ENCODE results near the gene TPI1.

TPI1 gene

GRCh38 chr12:6826125-6826733, 41.1 kb upstream of the TPI1 start:
- peaks cover 47% of the 10 kb centered on the region for H3K4me1 Mint-ChIP-seq
- no peak overlapping the region for H3K4me3 Mint-ChIP-seq
- H3K27me3 Mint-ChIP-seq = peaks cover 99% of the 10 kb centered on the region
- H3K27ac Mint-ChIP-seq = no peak overlapping the region
- H3K36me3 Mint-ChIP-seq = no peaks in the 10 kb centered on the region
- no peak for ATAC-seq
- no peaks in the 10 kb centered on the region for H3K9me3 Mint-ChIP-seq

DNA sequence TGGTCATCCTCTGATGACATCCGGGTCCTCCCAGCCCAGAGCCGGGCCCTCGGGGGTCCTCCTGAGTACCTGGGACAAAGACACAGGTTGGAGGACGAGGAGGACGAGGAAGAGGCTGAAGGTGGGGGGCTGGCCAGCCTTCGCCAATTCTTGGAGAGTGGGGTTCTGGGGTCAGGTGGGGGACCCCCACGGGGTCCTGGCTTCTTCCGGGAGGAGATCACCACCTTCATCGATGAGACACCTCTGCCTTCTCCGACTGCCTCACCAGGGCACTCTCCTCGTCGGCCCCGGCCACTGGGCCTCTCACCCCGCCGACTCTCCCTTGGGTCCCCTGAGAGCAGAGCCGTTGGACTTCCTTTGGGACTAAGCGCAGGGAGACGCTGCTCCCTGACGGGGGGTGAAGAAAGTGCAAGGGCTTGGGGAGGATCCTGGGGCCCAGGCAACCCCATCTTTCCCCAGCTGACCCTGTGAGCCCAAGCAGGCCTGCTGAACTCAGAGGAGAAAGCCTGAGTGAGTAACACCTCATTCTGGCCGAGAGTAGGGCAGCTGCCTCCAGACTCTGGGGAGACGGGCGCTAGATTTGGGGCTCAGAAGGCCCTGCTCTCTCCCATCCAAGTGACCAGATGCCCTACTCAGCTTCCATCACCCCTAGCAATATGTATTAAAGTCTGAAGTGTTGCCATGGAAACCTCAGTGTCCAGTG, 40.4 kb upstream of the TPI1 start:
- peaks cover 43% of the 10 kb centered on the region for H3K4me1 Mint-ChIP-seq
- ATAC-seq = no peak
- peaks cover 99% of the 10 kb centered on the region for H3K27me3 Mint-ChIP-seq
- no peaks in the 10 kb centered on the region for H3K36me3 Mint-ChIP-seq
- H3K4me3 Mint-ChIP-seq = peak overlapping the region; percentile 46
- no peaks in the 10 kb centered on the region for H3K9me3 Mint-ChIP-seq
- H3K27ac Mint-ChIP-seq = no peak overlapping the region

- Mint-ChIP-seq H3K27ac (no peak overlapping the region), H3K9me3 (no peaks in the 10 kb centered on the region), H3K36me3 (no peaks in the 10 kb centered on the region), H3K4me3 (peak overlapping the region; percentile 46), H3K27me3 (peaks cover 97% of the 10 kb centered on the region), H3K4me1 (peaks cover 37% of the 10 kb centered on the region)
- ATAC-seq = no peak
These were observed 39.9 kb upstream of the TPI1 start for GRCh38 chr12:6827437-6827911.

GRCh38 chr12:6827982-6828780, 39.1 kb upstream of the TPI1 start, which contains the start of gene P3H3:
Gene P3H3, plus strand, starts transcription at chr12:6828407. Its CDS starts 34 bp downstream, at chr12:6828441.
- Mint-ChIP-seq H3K27me3 (peaks cover 90% of the 10 kb centered on the region), H3K9me3 (no peaks in the 10 kb centered on the region), H3K27ac (peak within 1 kb of the TSS; percentile 77), H3K36me3 (no peaks in the 10 kb centered on the region), H3K4me3 (peak within 1 kb of the TSS; percentile 82), H3K4me1 (peaks cover 31% of the 10 kb centered on the region)
- peak; percentile 8 for ATAC-seq

- Mint-ChIP-seq H3K36me3 (no peaks in the 10 kb centered on the region), H3K4me3 (peak overlapping the region; percentile 82), H3K27ac (peak overlapping the region; percentile 77), H3K27me3 (peaks cover 82% of the 10 kb centered on the region), H3K4me1 (peaks cover 31% of the 10 kb centered on the region), H3K9me3 (no peaks in the 10 kb centered on the region)
- peak; percentile 44 for ATAC-seq
These were observed 38.4 kb upstream of the TPI1 start for GRCh38 chr12:6828781-6829535.

GRCh38 chr12:6829536-6830220, 37.7 kb upstream of the TPI1 start:
- no peak for ATAC-seq
- Mint-ChIP-seq H3K36me3 (no peaks in the 10 kb centered on the region), H3K4me3 (peak overlapping the region; percentile 82), H3K9me3 (no peaks in the 10 kb centered on the region), H3K27ac (peak overlapping the region; percentile 77), H3K4me1 (peaks cover 31% of the 10 kb centered on the region), H3K27me3 (peaks cover 75% of the 10 kb centered on the region)

DNA sequence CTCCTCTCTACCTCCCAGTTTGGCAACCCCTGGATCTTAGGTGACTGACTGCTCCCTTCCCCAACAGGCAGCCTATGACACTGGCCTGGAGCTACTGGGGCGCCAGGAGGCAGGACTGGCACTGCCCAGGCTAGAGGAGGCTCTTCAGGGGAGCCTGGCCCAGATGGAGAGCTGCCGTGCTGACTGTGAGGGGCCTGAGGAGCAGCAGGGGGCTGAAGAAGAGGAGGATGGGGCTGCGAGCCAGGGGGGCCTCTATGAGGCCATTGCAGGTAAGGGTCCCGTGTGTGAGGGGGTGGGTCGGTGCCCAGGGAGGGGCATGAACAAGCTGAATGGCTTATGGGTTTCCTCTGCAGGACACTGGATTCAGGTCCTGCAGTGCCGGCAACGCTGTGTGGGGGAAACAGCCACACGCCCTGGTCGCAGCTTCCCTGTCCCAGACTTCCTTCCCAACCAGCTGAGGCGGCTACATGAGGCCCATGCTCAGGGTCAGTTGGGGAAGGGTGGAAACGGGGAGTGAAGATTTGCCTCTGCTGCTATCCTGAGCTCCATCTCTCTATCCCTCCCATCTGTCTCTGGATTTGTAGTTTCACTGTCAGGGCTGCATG, 36.9 kb upstream of the TPI1 start:
- Mint-ChIP-seq H3K9me3 (no peaks in the 10 kb centered on the region), H3K27ac (no peak overlapping the region), H3K27me3 (peaks cover 68% of the 10 kb centered on the region), H3K4me3 (no peak overlapping the region), H3K4me1 (peaks cover 30% of the 10 kb centered on the region), H3K36me3 (no peaks in the 10 kb centered on the region)
- ATAC-seq = no peak

DNA sequence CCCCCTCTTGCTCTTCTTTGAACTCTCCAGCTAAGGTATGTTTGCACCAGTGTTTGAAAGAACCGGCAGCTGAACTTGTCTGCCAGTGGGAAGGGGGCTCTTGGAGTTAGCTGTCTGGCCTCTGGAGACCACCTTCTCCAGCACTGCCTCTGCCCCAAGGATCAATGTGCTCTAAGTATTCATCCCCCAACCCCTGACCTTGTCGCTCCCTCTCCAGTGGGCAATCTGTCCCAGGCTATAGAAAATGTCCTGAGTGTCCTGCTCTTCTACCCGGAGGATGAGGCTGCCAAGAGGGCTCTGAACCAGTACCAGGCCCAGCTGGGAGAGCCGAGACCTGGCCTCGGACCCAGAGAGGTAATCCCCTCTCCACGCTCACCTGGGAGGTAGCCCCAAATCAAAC, 36.3 kb upstream of the TPI1 start:
- H3K4me1 Mint-ChIP-seq = peaks cover 32% of the 10 kb centered on the region
- H3K27ac Mint-ChIP-seq = no peak overlapping the region
- peaks cover 61% of the 10 kb centered on the region for H3K27me3 Mint-ChIP-seq
- no peak overlapping the region for H3K4me3 Mint-ChIP-seq
- no peak for ATAC-seq
- H3K9me3 Mint-ChIP-seq = no peaks in the 10 kb centered on the region
- no peaks in the 10 kb centered on the region for H3K36me3 Mint-ChIP-seq

DNA sequence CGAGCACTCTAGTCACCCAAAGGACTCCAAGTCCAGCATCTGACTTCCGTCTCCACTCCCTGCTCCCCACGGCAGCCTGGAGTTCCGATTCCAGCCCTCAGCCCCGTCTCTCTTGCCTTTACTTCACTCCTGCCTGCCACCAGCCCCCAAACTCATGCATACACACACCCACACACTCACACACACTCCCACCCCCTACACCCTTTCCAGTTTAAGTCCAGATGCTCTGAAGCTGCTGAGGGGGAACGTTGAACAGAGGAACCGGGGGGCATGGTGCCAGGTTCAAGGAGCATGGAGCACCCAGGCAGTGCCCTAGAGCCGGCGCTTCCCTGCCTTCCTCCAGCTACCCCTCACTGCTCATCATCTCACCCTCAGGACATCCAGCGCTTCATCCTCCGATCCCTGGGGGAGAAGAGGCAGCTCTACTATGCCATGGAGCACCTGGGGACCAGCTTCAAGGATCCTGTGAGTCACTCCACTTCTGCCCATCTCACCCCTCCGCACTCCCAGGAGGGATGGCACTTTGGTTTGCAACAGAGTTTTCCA, 35.8 kb upstream of the TPI1 start:
- Mint-ChIP-seq H3K9me3 (no peaks in the 10 kb centered on the region), H3K4me3 (no peak overlapping the region), H3K4me1 (peaks cover 34% of the 10 kb centered on the region), H3K36me3 (no peaks in the 10 kb centered on the region), H3K27me3 (peaks cover 56% of the 10 kb centered on the region), H3K27ac (no peak overlapping the region)
- no peak for ATAC-seq

DNA sequence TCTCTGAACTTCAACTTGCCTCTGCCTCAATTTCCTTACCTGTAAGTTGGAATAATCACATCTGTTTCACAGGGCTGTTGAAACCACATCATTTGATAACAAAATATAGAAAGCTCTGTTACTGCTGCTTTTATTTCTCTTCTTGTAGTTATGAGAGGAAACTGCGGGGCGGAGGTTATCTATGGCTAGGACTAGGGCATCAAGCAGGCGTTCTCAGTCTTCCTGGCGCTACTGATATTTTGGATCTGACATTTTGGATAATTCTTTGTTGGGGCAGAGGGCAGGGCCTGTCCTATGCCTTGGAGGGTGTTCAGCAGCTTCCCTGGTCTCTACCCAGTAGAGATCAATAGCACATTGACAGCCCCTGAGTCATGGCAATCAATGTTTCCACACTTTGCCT, 35.2 kb upstream of the TPI1 start:
- no peaks in the 10 kb centered on the region for H3K9me3 Mint-ChIP-seq
- peaks cover 50% of the 10 kb centered on the region for H3K27me3 Mint-ChIP-seq
- no peak overlapping the region for H3K4me3 Mint-ChIP-seq
- H3K36me3 Mint-ChIP-seq = no peaks in the 10 kb centered on the region
- H3K4me1 Mint-ChIP-seq = peaks cover 32% of the 10 kb centered on the region
- H3K27ac Mint-ChIP-seq = no peak overlapping the region
- no peak for ATAC-seq

DNA sequence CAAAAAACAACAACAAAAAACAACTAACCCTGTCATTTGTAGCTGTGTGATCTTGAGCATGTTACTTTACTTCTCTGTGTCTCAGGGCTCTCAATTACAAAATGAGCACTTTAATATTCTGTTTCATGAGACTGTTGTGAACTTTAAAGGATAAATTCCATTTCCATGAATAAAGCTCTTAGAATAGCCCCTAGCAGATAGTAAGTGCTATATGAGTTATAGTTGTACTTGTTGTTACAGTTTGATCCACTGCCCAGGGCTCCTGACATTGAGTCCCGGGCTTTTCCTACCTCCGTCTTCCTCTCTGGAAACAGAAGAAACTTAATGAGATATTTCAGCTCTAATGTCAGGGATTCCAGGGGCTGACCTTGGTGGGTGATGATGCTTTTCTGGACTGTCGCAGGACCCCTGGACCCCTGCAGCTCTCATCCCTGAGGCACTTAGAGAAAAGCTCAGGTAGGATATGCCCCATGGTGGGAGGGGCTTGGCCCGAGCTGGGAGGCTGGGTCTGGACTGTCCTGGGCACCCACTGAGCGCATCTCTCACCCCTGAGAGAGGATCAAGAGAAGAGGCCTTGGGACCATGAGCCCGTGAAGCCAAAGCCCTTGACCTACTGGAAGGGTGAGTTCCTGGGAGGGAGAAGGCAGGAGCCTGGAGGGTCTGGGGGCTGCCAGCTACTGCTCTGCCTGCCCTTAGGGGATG, 34.0 kb upstream of the TPI1 start:
- Mint-ChIP-seq H3K4me1 (peaks cover 21% of the 10 kb centered on the region), H3K4me3 (no peak overlapping the region), H3K27ac (no peak overlapping the region), H3K36me3 (no peaks in the 10 kb centered on the region), H3K27me3 (peaks cover 38% of the 10 kb centered on the region), H3K9me3 (no peaks in the 10 kb centered on the region)
- ATAC-seq = no peak

DNA sequence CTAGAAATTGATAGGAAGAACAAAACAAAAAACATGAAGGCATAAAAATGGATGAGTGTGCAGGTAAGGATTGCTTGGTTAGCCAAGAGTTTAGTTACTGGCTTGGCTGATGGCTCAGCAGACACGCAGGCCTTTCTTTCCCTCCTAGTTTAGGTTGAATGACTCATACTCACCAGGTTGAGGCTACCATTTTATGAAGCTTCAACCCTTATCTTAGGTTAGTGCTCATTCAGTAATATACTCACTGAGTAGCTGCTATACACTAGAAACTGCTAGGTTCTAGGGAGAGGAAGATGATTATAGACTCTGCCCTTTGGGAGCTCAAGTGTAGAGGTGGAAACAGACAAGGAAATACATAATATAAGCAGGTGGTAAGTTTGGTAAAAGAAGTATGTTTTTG, 33.1 kb upstream of the TPI1 start:
- Mint-ChIP-seq H3K4me1 (peaks cover 21% of the 10 kb centered on the region), H3K4me3 (no peak overlapping the region), H3K27me3 (peaks cover 30% of the 10 kb centered on the region), H3K9me3 (no peaks in the 10 kb centered on the region), H3K27ac (no peak overlapping the region), H3K36me3 (no peaks in the 10 kb centered on the region)
- no peak for ATAC-seq

- peaks cover 24% of the 10 kb centered on the region for H3K27me3 Mint-ChIP-seq
These were observed 32.5 kb upstream of the TPI1 start for GRCh38 chr12:6834873-6835272.

More at GRCh38 chr12:6834873-6835272, 32.5 kb upstream of the TPI1 start:
- H3K4me1 Mint-ChIP-seq = peaks cover 22% of the 10 kb centered on the region
- H3K4me3 Mint-ChIP-seq = no peak overlapping the region
- H3K9me3 Mint-ChIP-seq = no peaks in the 10 kb centered on the region
- no peaks in the 10 kb centered on the region for H3K36me3 Mint-ChIP-seq
- no peak for ATAC-seq
- H3K27ac Mint-ChIP-seq = no peak overlapping the region
